Stimulated activated CD8-positive, alpha-beta memory T cell treated with anti-CD3 and anti-CD28 coated beads, Interleukin-4, amount 100 ng/mL, for 4 hours (primary cell): ENCODE measurements around the gene C10orf71.

Experiments
- DNase-seq, 2 donors: peaks; one replicate each; pipeline ENCODE4 v3.0.0-alpha.2; 2020; ENCODE audit warnings: low read depth in 2 of 2, low spot score in 1 of 2

Gene C10orf71

GRCh38 chr10:49313501-49314070 is 14.6 kb downstream of the C10orf71 start:
- no peak for DNase-seq

- DNase-seq, result no peak
Observed at GRCh38 chr10:49314806-49315205, 15.8 kb downstream of the C10orf71 start.

- DNase-seq, result no peak
Observed at GRCh38 chr10:49318028-49318427, 19.1 kb downstream of the C10orf71 start.

GRCh38 chr10:49318755-49319154 is 19.8 kb downstream of the C10orf71 start:
- no peak for DNase-seq

- DNase-seq, result no peak
Observed at GRCh38 chr10:49319206-49319605, 20.2 kb downstream of the C10orf71 start.

- DNase-seq, result no peak
Observed at GRCh38 chr10:49320191-49320590, 21.2 kb downstream of the C10orf71 start.

- no peak for DNase-seq
Observed at GRCh38 chr10:49321021-49321420, 22.1 kb downstream of the C10orf71 start.

GRCh38 chr10:49322371-49323170 is 23.6 kb downstream of the C10orf71 start:
- DNase-seq, result no peak

- no peak for DNase-seq
Observed at GRCh38 chr10:49323171-49323895, 24.4 kb downstream of the C10orf71 start.

GRCh38 chr10:49323896-49324270 is 24.9 kb downstream of the C10orf71 start:
- DNase-seq, result no peak

GRCh38 chr10:49324711-49325110 is 25.7 kb downstream of the C10orf71 start:
- no peak for DNase-seq

- no peak for DNase-seq
Observed at GRCh38 chr10:49325131-49325915, 26.4 kb downstream of the C10orf71 start.

- DNase-seq, result no peak
Observed at GRCh38 chr10:49325916-49326783, 27.2 kb downstream of the C10orf71 start.

GRCh38 chr10:49327036-49327813 is 28.3 kb downstream of the C10orf71 start:
- no peak for DNase-seq

- no peak for DNase-seq
Observed at GRCh38 chr10:49328401-49329145, 29.6 kb downstream of the C10orf71 start.

GRCh38 chr10:49329146-49329505 is 30.2 kb downstream of the C10orf71 start:
- DNase-seq, result no peak

- DNase-seq, result no peak
Observed at GRCh38 chr10:49330127-49330665, 31.2 kb downstream of the C10orf71 start.

GRCh38 chr10:49331431-49331830 is 32.5 kb downstream of the C10orf71 start:
- no peak for DNase-seq

GRCh38 chr10:49332333-49332732 is 33.4 kb downstream of the C10orf71 start:
- DNase-seq, result no peak
